ENCODE results near the gene MYBPH. TPM values are rescaled to one million over a fixed set of nuclear protein-coding genes. Genes with fewer than 3 reads are reported as not detected.
A peak's percentile ranks its signal among the peaks of the same experiment; 100 is the strongest.

Gene MYBPH, protein sequence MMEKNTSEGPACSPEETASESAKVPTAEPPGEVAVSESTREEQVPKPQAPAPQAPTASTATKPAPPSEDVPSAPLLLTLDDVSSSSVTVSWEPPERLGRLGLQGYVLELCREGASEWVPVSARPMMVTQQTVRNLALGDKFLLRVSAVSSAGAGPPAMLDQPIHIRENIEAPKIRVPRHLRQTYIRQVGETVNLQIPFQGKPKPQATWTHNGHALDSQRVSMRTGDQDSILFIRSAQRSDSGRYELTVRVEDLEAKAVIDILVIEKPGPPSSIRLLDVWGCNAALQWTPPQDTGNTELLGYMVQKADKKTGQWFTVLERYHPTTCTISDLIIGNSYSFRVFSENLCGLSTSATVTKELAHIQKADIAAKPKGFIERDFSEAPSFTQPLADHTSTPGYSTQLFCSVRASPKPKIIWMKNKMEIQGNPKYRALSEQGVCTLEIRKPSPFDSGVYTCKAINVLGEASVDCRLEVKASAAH
- not detected for total RNA-seq

DNA sequence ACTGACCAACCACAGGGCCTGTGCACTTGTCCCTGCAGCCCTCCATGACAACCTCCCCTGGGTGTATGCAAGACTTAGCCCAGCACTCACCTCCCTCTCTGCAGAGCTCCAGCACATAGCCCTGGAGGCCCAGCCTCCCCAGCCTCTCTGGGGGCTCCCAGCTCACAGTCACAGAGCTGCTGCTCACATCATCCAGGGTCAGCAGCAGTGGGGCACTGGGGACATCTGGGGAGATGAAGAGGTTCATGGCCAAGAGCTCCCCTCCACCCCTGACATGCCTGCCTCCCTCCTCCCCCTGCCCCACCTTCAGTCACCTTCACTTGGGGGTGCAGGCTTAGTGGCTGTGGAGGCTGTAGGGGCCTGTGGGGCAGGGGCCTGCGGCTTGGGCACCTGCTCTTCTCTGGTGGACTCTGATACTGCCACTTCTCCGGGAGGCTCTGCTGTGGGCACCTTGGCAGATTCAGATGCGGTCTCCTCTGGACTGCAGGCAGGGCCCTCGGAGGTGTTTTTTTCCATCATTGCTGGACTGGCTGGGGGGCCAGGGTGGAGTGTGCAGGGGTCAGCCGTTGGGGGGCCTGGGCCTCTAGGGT, at the start of gene MYBPH:
Gene MYBPH, minus strand, starts transcription at position 590 of the 590 bp plus-strand sequence. Its CDS starts 71 bp downstream, at position 519.
- H3K4me1 Mint-ChIP-seq = no peaks in the 10 kb centered on the region
- no peak within 1 kb of the TSS for H3K4me3 Mint-ChIP-seq

DNA sequence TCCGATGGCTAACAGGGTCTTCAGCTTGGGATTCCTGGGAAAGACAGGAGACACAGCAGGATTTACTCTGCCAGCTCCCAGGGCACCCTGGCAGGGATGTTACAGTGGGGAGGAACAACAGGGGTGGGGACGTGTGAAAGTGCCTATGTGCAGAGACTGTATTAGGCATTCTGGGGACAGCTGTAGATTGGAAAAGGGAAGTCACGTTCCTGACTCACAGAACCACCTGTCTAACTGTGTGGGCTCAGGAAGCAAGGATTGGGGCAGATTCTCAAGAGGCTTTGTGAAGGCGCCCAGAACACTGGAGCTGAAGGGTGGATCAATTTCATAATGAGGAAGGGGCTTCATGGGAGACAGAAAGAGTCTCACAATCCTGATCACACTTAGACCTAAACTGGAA, 49.4 kb upstream of the MYBPH start:
- H3K36me3 Mint-ChIP-seq (ENCODE audit: low read depth) = no peaks in the 10 kb centered on the region
- no peaks in the 10 kb centered on the region for H3K9me3 Mint-ChIP-seq
- H3K27ac Mint-ChIP-seq = no peak overlapping the region
- peaks cover 9% of the 10 kb centered on the region for H3K27me3 Mint-ChIP-seq
- no peak for ATAC-seq (replicated peaks)
- no peaks in the 10 kb centered on the region for H3K4me1 Mint-ChIP-seq
- no peak overlapping the region for H3K4me3 Mint-ChIP-seq

More for the DNA sequence above, at the start of gene MYBPH:
- Mint-ChIP-seq H3K9me3 (no peaks in the 10 kb centered on the region), H3K27me3 (peaks cover 7% of the 10 kb centered on the region), H3K36me3 (ENCODE audit: low read depth) (no peaks in the 10 kb centered on the region), H3K27ac (no peak within 1 kb of the TSS)
- no peak for ATAC-seq (replicated peaks)

DNA sequence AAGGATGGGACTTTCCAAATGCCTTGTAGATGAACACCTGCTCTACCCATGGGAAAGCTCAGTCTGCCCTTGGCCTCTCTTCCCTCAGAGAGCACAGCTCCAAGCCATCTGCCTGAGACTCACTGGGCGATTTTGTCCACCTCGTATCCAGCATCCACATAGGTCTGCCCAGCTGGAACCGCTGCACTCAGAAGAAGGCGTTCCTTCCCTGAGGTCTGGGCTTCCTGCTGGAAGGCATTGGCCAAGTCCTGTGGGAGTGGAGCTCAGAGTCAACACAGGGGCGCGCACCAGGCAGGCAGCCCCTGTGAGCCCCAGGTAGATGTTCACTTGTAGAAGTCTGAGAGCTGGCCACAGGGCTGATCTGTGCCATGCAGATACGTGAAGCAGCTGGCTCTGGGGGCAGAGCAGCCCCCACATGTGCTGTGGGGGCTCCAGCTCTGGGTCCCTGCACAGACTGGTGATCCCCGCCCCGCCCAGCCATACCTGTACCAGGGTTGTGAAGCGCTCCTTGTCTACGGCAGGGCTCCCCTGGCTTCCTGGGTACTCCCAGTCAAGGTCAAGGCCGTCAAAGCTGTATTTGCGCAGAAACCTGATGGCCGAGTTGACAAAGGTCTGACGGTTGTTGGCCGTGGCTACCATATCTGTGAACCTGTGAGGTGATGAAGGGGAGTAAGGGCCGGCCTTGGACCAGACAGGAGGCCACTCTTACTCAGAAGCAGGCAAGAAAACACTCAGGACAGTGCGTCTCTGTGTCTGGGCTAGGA, 47.6 kb upstream of the MYBPH start:
- Mint-ChIP-seq H3K4me1 (no peaks in the 10 kb centered on the region), H3K27me3 (peaks cover 11% of the 10 kb centered on the region), H3K9me3 (no peaks in the 10 kb centered on the region), H3K36me3 (ENCODE audit: low read depth) (no peaks in the 10 kb centered on the region), H3K4me3 (no peak overlapping the region), H3K27ac (no peak overlapping the region)
- no peak for ATAC-seq (replicated peaks)

DNA sequence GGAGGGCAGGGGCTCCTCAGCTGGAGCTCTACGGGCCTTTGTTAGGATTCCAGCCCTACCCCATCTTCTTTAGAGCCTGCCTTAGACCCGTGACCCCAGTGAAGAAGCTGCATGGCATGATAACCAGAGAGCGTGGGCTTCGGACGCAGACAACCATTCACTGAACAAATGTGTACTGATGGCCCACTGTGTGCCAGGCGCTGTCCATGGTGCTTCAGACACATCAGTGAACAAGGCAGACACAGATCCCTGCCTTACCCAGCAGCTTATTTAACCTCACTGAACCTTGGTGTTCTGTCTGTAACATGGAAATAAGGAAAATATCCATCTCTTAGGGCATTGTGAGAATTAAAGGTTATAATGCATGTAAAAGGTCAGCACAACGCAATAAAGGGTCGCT, 44.3 kb upstream of the MYBPH start:
- no peaks in the 10 kb centered on the region for H3K36me3 Mint-ChIP-seq (ENCODE audit: low read depth)
- ATAC-seq (replicated peaks) = no peak
- peaks cover 4% of the 10 kb centered on the region for H3K27me3 Mint-ChIP-seq
- no peak overlapping the region for H3K4me3 Mint-ChIP-seq
- H3K4me1 Mint-ChIP-seq = no peaks in the 10 kb centered on the region
- H3K9me3 Mint-ChIP-seq = no peaks in the 10 kb centered on the region
- no peak overlapping the region for H3K27ac Mint-ChIP-seq

DNA sequence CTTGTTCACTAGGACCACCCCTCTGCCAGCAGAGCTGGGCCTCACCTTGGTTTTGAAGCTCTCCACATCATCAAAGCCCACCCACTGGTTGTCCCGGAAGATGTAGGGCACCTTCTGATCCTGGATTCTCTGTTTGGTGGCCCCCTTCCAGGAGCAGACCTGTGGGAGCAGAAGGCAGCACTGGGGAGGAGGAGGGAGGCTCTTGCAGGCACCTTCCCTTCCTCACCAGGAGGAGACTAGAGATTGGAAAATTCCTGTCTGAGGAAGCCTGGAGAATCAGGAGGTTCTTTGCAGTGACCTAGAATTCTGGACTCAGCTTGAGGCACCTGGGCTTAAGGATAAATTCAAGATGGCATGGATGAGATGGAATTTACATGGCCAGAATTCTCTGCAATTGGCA, 43.5 kb upstream of the MYBPH start:
- peaks cover 4% of the 10 kb centered on the region for H3K27me3 Mint-ChIP-seq
- H3K9me3 Mint-ChIP-seq = no peaks in the 10 kb centered on the region
- H3K27ac Mint-ChIP-seq = no peak overlapping the region
- H3K4me1 Mint-ChIP-seq = no peaks in the 10 kb centered on the region
- H3K36me3 Mint-ChIP-seq (ENCODE audit: low read depth) = no peaks in the 10 kb centered on the region
- H3K4me3 Mint-ChIP-seq = no peak overlapping the region
- no peak for ATAC-seq (replicated peaks)

DNA sequence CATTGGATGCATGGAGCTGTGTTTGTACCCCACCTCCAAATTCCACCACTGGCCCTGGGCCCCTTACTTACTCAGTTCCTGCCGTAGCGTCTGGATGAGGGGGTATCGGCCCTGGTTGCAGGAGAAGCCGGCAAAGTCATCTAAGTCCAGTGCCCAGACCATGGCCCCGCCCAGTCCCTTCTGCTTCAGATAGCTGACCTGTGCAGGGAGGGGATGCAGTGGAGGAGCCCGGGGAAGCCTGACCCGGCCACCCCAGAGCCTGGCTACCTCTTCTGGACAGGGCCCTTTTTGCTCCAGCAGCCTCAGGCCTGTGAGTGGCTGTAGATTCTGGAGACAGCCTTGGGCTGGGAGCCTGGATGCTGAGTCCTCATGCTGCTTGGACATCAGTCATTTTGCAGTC, 42.0 kb upstream of the MYBPH start:
- no peaks in the 10 kb centered on the region for H3K36me3 Mint-ChIP-seq (ENCODE audit: low read depth)
- no peak for ATAC-seq (replicated peaks)
- H3K4me1 Mint-ChIP-seq = no peaks in the 10 kb centered on the region
- peaks cover 4% of the 10 kb centered on the region for H3K27me3 Mint-ChIP-seq
- H3K27ac Mint-ChIP-seq = no peak overlapping the region
- no peak overlapping the region for H3K4me3 Mint-ChIP-seq
- no peaks in the 10 kb centered on the region for H3K9me3 Mint-ChIP-seq

DNA sequence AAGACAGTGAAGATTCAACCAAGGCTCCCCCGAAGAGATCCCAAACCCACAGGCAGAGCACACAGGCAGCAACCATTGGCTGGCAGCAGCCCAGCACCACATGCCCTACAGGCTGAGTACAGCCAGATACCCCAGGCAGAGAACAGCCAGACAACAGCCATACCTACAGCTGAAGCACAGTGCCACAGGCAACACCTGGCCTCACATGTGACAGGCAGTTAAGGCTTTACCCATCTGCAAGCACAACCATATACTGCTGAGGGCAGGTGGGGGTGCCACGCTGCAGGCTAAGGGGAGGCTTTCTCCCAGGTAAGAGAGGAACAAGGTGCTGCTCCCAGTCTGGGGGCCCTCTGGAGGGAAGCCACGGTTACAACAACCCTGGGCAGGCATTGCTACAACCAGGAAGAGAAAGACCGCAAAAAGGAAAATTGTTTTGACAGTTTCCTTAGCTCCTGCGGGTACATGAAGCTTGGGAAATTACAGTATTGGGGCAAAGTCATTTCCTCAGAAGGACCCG, 41.6 kb upstream of the MYBPH start:
- ATAC-seq (replicated peaks) = no peak
- Mint-ChIP-seq H3K4me3 (no peak overlapping the region), H3K27ac (no peak overlapping the region), H3K4me1 (no peaks in the 10 kb centered on the region), H3K9me3 (no peaks in the 10 kb centered on the region), H3K36me3 (ENCODE audit: low read depth) (no peaks in the 10 kb centered on the region), H3K27me3 (peaks cover 4% of the 10 kb centered on the region)

DNA sequence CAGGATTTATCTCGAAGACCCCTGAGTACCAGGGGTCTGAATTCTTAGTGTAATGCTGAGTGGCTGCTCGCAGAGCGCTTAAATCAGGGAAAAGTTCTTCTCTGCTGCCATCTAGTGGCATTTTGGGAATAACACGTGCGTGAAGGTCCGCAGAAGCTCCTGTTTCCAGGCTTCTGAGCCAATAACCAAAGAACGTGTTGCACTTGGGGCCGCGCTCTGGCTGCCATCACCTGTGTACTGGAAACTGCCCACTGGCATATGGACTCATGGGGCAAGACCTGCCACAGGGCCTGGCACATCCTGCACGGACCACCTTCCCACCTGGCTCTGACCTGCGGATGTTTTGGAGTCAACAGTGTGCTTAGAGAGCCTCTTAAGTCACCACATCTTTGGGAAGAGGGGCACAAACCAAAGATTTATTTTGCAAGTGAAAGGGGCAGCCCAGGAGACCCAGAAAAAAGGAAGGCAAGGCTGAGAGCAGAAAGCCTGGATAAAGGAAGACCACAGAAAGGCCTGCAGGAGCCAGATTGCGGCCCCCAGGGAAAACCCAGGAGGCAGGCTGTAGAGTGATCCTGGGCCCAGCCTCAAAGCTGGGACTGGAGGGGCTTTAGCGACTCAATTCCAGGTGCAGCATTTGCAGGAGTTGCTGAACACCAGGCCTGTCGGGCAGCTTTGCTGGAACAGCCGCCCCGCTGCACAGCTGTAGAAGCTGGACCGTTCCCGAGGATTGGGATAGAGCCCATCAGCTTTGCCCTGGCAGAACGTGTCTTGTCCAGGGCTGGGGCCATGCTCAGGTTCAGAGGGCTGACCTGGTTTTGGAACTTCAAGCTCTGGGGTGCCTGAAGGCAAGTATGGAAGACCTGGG, 40.9 kb upstream of the MYBPH start:
- Mint-ChIP-seq H3K9me3 (no peaks in the 10 kb centered on the region), H3K4me3 (no peak overlapping the region), H3K36me3 (ENCODE audit: low read depth) (no peaks in the 10 kb centered on the region), H3K27ac (no peak overlapping the region), H3K27me3 (peaks cover 4% of the 10 kb centered on the region), H3K4me1 (no peaks in the 10 kb centered on the region)
- ATAC-seq (replicated peaks) = peak; percentile 69

DNA sequence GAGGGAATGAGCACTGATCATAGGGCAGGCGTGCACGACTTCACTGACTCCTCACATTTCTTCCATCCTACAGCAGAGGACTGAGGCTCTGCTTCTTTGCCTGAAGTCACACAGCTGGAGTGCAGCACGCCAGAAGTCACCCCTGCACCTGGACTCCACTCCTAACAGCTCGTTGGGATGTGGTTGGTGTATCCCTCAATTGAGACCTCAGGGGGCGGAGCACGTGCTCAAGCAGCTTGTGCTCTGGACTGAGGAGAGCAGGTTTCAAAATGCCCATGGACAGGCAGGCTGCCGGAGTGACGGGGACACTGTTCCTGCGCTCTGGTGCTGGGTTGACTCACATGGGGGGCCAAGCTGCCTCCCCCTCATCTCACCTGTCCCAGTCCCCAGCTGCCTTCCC, 39.9 kb upstream of the MYBPH start:
- H3K4me1 Mint-ChIP-seq = no peaks in the 10 kb centered on the region
- no peak for ATAC-seq (replicated peaks)
- H3K4me3 Mint-ChIP-seq = no peak overlapping the region
- H3K27me3 Mint-ChIP-seq = peaks cover 4% of the 10 kb centered on the region
- H3K36me3 Mint-ChIP-seq (ENCODE audit: low read depth) = no peaks in the 10 kb centered on the region
- H3K9me3 Mint-ChIP-seq = no peaks in the 10 kb centered on the region
- H3K27ac Mint-ChIP-seq = no peak overlapping the region

DNA sequence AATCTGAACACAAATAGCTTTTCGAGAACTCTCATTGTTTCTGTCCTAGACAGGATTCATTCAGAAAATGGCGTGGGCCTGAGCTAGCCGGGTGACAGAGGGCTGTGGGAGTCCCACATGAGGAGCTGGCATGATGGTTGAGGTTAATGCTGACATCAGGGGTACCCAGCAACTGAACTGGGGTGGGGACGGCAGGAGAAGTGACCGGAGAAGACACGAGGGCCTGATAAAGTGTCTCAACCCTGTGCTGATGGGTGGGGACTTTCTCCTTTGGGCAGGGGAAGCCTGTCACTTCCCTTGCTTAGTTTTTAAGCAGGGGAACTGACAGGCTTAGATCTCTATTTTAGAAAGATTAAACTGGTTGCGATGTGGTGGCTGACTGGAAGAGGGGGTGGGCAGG, 39.2 kb upstream of the MYBPH start:
- Mint-ChIP-seq H3K27ac (no peak overlapping the region), H3K4me3 (no peak overlapping the region), H3K4me1 (no peaks in the 10 kb centered on the region), H3K27me3 (peaks cover 4% of the 10 kb centered on the region), H3K36me3 (ENCODE audit: low read depth) (no peaks in the 10 kb centered on the region), H3K9me3 (no peaks in the 10 kb centered on the region)
- no peak for ATAC-seq (replicated peaks)

DNA sequence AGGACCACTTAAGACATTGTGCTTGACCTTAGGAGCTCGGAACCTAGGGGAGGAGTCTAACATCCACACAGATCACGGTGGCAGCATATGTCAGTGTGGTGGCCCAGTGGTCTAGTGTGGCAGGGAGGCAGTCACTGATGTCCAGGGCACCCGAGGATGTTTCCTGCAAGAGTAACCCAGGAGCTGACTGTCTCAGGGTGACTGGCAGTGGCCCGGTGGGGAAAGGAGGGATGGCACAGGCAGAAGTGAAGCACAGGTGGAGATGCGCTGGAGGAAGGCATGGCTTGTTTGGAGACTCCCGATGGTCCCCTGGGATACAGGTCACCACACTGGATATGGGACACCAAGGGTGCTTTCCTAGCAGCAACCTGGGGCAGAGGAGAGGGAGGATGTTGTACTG, 37.5 kb upstream of the MYBPH start:
- no peaks in the 10 kb centered on the region for H3K27me3 Mint-ChIP-seq
- H3K9me3 Mint-ChIP-seq = no peaks in the 10 kb centered on the region
- no peak for ATAC-seq (replicated peaks)
- no peak overlapping the region for H3K27ac Mint-ChIP-seq
- H3K4me3 Mint-ChIP-seq = no peak overlapping the region
- H3K36me3 Mint-ChIP-seq (ENCODE audit: low read depth) = no peaks in the 10 kb centered on the region
- H3K4me1 Mint-ChIP-seq = no peaks in the 10 kb centered on the region

DNA sequence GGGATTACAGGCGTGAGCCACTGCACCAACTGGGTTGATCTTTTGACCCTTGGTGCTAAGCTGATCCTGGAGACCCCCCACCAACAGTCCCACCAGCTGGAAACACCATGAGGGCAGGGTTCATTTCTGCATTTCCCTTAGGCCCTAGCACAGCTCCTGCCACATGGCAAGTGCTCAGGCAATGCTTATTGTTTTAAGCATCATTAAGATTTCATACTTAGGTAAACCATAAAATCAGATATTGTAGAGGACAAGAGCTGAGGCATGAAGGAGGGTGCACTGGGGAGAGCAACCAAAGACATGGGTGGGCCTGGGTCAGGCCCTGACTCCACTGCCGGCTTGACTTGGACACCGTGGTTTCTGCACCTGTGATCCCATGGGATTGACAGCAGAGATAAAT, 36.2 kb upstream of the MYBPH start:
- no peak overlapping the region for H3K4me3 Mint-ChIP-seq
- H3K4me1 Mint-ChIP-seq = no peaks in the 10 kb centered on the region
- no peaks in the 10 kb centered on the region for H3K36me3 Mint-ChIP-seq (ENCODE audit: low read depth)
- no peak for ATAC-seq (replicated peaks)
- no peak overlapping the region for H3K27ac Mint-ChIP-seq
- H3K27me3 Mint-ChIP-seq = peaks cover 4% of the 10 kb centered on the region
- H3K9me3 Mint-ChIP-seq = no peaks in the 10 kb centered on the region

DNA sequence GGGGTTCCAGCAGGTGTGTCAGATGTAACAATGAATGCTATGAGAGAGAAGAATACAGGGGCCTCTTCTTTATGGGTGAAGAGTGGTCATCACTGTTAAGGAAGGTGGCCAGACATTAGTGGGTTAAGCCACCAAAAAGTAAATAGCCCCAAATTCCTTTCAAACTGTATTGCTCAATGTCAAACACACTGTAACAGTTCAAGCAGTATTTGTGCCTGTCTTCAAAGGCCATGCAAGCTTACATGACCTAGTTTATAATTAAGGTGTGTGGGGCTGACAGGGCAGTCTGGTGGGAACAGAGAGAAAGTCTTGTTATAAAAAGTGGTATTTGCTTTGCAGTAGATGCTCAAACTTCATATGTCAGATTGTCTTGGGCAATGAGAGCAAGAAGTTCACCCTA, 35.4 kb upstream of the MYBPH start:
- Mint-ChIP-seq H3K4me3 (no peak overlapping the region), H3K27me3 (peaks cover 4% of the 10 kb centered on the region)
- no peak for ATAC-seq (replicated peaks)

DNA sequence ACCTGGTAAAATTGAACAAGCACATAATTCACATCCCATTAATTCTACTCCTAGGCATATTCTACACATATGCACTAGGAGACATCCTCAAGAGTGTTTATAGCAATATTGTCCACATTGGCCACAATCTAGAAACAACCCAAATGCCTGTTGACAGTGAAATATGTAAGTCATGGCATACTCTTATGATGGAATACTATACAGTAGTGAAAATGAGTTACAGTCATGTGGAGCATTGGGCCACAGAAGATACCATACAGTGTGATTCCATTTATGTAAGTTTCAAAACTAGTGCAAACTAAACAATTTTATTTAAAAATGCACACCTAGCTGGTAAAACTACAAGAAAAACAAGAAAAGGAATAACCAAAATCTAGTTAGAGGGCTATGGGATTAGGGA, 34.7 kb upstream of the MYBPH start:
- H3K27me3 Mint-ChIP-seq = peaks cover 4% of the 10 kb centered on the region
- H3K27ac Mint-ChIP-seq = no peak overlapping the region
- no peaks in the 10 kb centered on the region for H3K4me1 Mint-ChIP-seq
- no peak overlapping the region for H3K4me3 Mint-ChIP-seq
- no peak for ATAC-seq (replicated peaks)
- H3K36me3 Mint-ChIP-seq (ENCODE audit: low read depth) = no peaks in the 10 kb centered on the region
- H3K9me3 Mint-ChIP-seq = no peaks in the 10 kb centered on the region

More for the DNA sequence above, 35.4 kb upstream of the MYBPH start:
- Mint-ChIP-seq H3K4me1 (no peaks in the 10 kb centered on the region), H3K36me3 (ENCODE audit: low read depth) (no peaks in the 10 kb centered on the region), H3K9me3 (no peaks in the 10 kb centered on the region), H3K27ac (no peak overlapping the region)
